Left ventricle myocardium inferior (tissue), 1 donor: Measurements from ENCODE around the gene SLC2A14. TPM values are rescaled to one million over a fixed set of nuclear protein-coding genes. Genes with fewer than 3 reads are reported as not detected.
A peak's percentile ranks its signal among the peaks of the same experiment; 100 is the strongest.
"Not testable (repeated sequence)": the region's sequence is repeated elsewhere in the genome, so short reads cannot be mapped to it uniquely, and the experiment has no call there.

Experiments used
- DNase-seq: peaks from one replicate; pipeline ENCODE4 v3.0.0-alpha.2; 2020
- H3K27ac ChIP-seq: fragments of 200-600 bp; replicated peaks from 2 replicates; pipeline ENCODE4 v1.8.0; 2021
- H3K27me3 ChIP-seq: fragments of 200-600 bp; 2 replicates; pipeline ENCODE4 v1.8.0; 2021; ENCODE audit warnings: low read depth
- H3K36me3 ChIP-seq: fragments of 200-600 bp; 2 replicates; pipeline ENCODE4 v1.8.0; 2021
- H3K4me1 ChIP-seq: fragments of 200-600 bp; 2 replicates; pipeline ENCODE4 v1.8.0; 2021
- H3K4me3 ChIP-seq: fragments of 200-600 bp; 2 replicates; pipeline ENCODE4 v1.8.0; 2021; ENCODE audit warnings: mild to moderate bottlenecking, moderate library complexity
- H3K9me3 ChIP-seq: fragments of 200-600 bp; replicated peaks from 2 replicates; pipeline ENCODE4 v1.8.0; 2021
- intact Hi-C: fragments of 100-400 bp; cut with micrococcal nuclease; formaldehyde crosslinking; loops from one replicate; pipeline ENCODE4 v1.11.0; 2022
- total RNA-seq: library from RNA; stranded (reverse); fragmentation: NEBNext Ultra II Directional; extraction: Animal tissue kit (Norgen Biotek cat#: 25700); gene quantifications from one replicate; pipeline ENCODE4 v1.2.1, GENCODE V29; 2021
- TF ChIP-seq, protein P1 (sequence below): fragments of 200-600 bp; IDR thresholded peaks from 2 replicates; pipeline ENCODE4 v1.8.0; 2021; ENCODE audit warnings: antibody characterized with exemption, mild to moderate bottlenecking, borderline replicate concordance
- donor health status: DM: no; HTN: yes; CAD: no; lungs with severe emphysema.

Gene SLC2A14
- total RNA-seq, 1 donor from 2014 or later, result not detected

DNA sequence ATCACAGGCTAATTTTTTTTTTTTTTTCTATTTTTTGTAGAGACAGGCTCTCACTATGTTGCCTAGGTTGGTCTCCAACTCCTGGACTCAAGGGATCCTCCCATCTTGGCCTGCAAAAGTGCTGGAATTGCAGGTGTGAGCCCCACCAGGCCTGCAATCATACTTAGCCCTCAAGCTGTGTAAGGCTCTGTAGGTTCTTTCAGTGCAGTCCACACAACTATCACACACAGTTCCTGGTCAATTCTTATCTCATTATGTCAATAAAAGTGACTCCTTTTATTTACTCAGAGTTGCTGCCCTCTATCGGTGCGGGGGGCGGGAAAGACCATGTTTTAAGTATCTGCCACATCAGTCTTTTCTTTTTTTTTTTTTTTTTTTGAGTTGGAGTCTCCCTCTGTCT, 34.3 kb upstream of the SLC2A14 start:
- intact Hi-C loops, result no loop called here
- Histone ChIP-seq H3K36me3 (no peaks in the 10 kb centered on the region), H3K4me3 (no peak overlapping the region), H3K9me3 (no peaks in the 10 kb centered on the region), H3K27me3 (peaks cover 5% of the 10 kb centered on the region), H3K4me1 (no peaks in the 10 kb centered on the region), H3K27ac (no peak overlapping the region)
- no peak for DNase-seq
- TF ChIP-seq, protein P1, sequence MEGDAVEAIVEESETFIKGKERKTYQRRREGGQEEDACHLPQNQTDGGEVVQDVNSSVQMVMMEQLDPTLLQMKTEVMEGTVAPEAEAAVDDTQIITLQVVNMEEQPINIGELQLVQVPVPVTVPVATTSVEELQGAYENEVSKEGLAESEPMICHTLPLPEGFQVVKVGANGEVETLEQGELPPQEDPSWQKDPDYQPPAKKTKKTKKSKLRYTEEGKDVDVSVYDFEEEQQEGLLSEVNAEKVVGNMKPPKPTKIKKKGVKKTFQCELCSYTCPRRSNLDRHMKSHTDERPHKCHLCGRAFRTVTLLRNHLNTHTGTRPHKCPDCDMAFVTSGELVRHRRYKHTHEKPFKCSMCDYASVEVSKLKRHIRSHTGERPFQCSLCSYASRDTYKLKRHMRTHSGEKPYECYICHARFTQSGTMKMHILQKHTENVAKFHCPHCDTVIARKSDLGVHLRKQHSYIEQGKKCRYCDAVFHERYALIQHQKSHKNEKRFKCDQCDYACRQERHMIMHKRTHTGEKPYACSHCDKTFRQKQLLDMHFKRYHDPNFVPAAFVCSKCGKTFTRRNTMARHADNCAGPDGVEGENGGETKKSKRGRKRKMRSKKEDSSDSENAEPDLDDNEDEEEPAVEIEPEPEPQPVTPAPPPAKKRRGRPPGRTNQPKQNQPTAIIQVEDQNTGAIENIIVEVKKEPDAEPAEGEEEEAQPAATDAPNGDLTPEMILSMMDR, result peak; percentile 29

DNA sequence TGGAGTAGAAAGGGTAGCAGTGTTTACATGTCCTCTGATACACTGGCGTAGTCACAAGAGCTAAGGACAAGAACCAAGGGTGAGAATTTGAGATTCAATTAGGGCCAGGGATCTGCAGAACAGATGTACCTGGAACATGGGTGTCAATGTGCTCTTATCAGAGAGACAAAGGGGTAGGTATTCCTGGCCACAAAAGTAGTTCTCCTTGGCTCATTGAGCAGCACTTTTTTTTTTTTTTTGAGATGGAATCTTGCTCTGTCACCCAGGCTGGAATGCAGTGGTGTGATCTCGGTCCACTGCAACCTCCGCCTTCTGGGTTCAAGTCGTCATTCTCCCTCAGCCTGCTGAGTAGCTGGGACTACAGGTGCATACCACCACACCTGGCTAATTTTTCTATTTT, 33.6 kb upstream of the SLC2A14 start:
- DNase-seq, H3K4me3 ChIP-seq, H3K27ac ChIP-seq, H3K9me3 ChIP-seq, H3K36me3 ChIP-seq, H3K27me3 ChIP-seq, intact Hi-C loops, H3K4me1 ChIP-seq: not testable (repeated sequence)

DNA sequence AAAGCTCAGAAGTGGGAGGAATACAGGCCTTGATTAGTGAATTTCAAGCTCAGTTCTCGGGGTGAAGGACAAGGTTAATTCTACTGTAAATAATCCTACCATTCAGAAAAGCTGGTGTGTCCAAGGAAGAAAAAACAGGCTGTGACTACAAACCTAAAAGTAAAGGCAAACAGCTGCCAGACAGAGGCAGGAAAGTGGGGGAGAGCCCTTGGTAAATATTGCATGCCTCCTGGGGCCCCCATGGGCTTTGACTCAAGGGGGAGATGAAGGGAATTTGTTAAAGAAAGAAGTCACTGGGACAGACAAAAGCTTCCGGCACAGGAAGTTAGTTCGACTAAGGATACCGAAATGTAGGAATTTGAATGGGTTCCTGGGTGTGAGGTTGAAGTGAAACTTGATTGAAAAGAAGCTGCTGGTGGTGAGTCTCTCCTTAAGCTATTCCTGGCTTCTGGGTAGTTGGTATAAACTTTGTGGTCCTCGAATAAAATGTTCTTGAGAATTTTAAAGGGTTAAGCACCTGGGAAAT, 32.9 kb upstream of the SLC2A14 start:
- intact Hi-C loops, H3K4me3 ChIP-seq, H3K36me3 ChIP-seq, H3K27me3 ChIP-seq, H3K4me1 ChIP-seq, H3K9me3 ChIP-seq, DNase-seq, H3K27ac ChIP-seq: not testable (repeated sequence)

DNA sequence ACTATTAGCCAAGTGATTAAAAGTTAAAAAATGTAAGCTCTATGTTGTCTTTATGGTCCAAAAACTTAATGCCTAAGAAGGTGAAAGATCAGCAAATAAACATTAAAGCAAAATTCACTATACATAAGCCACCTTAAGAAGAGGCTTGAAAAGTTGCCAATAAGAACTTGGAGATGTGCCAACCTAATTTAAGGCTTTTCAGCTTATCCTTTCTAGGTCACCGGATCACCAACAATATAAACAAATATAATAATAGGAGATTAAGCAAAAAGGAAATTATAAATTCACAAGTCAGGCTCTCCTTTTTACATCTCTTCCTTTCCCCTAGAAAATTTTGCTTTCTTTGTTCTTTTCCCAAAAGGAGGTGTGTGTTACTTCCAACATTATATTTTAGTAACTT, 32.4 kb upstream of the SLC2A14 start:
- Histone ChIP-seq H3K36me3 (no peaks in the 10 kb centered on the region), H3K4me3 (no peak overlapping the region), H3K27me3 (peaks cover 5% of the 10 kb centered on the region), H3K4me1 (no peaks in the 10 kb centered on the region), H3K27ac (no peak overlapping the region), H3K9me3 (no peaks in the 10 kb centered on the region)
- TF ChIP-seq, protein P1, result no peak
- intact Hi-C loops, result no loop called here
- DNase-seq, result no peak

DNA sequence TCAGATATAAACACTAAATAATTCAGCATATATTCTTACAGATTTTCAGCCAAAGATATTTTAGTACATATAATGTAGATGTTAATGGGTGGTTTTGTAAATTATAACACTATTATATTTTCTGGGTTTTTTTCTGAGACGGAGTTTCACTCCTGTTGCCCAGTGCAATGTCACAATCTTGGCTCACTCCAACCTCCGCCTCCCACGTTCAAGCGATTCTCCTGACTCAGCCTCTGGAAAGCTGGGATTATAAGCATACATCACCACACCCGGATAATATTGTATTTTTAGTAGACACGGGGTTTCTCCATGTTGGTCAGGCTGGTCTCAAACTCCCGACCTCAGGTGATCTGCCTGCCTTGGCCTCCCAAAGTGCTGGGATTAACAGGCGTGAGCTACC, 29.7 kb upstream of the SLC2A14 start:
- H3K27ac ChIP-seq, H3K27me3 ChIP-seq, H3K4me3 ChIP-seq, H3K9me3 ChIP-seq, DNase-seq, intact Hi-C loops, H3K36me3 ChIP-seq, H3K4me1 ChIP-seq: not testable (repeated sequence)

DNA sequence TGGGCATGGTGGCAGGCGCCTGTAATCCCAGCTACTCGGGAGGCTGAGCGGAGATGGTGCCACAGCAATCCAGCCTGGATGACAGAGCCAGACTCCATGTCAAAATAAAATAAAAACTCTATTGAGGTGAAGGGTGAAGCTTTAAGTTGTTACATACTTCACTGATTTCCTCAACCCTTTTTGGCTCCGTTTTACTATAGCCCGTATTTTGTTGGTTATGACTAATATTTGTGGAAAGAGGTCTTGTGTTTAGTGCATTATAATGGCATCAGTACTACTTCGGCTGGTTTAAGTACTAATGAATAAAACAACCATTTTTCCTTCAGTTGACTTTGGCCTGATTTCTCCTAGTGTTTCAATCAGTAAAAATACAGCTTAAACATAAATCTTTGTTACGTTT, 27.0 kb upstream of the SLC2A14 start:
- Histone ChIP-seq H3K9me3 (no peaks in the 10 kb centered on the region), H3K27ac (no peak overlapping the region), H3K4me1 (no peaks in the 10 kb centered on the region), H3K27me3 (no peaks in the 10 kb centered on the region), H3K36me3 (no peaks in the 10 kb centered on the region), H3K4me3 (no peak overlapping the region)
- no peak for DNase-seq
- intact Hi-C loops, result no loop called here
- TF ChIP-seq, protein P1, result no peak

DNA sequence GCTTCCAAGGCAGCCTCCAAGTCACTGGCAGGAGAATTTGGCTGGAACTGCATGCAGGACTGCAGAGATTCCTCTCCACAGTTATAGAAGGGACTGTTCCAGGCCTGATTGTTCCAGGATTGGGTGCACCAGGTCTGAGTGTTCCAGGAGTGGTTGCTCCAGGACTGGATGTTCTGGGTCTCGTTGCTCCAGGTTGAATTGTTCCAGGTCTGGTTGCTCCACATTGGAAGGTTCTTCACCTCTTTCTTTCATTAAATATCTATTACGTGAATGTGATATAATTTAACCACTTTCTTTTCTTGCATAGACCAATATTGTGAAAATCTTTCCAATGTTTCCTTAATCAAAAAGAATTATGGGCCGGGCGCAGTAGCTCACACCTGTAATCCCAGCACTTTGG, 24.0 kb upstream of the SLC2A14 start:
- intact Hi-C loops, DNase-seq: not testable (repeated sequence)

More for the DNA sequence above, 24.0 kb upstream of the SLC2A14 start:
- H3K4me3 ChIP-seq, H3K27ac ChIP-seq, H3K4me1 ChIP-seq, H3K36me3 ChIP-seq, H3K9me3 ChIP-seq: not testable (repeated sequence)
- peaks cover 15% of the 10 kb centered on the region for H3K27me3 ChIP-seq
